ENCODE results near the gene ZNF595.
A peak's percentile ranks its signal among the peaks of the same experiment; 100 is the strongest.
"Not testable (repeated sequence)": the region's sequence is repeated elsewhere in the genome, so short reads cannot be mapped to it uniquely, and the experiment has no call there.

The ZNF595 gene

GRCh38 chr4:114149-114548 is 61.0 kb downstream of the ZNF595 start:
- H3K4me1 Mint-ChIP-seq = peaks cover 6 to 9% of the 10 kb centered on the region in 2 donors
- H3K36me3 Mint-ChIP-seq = peaks cover 25 to 28% of the 10 kb centered on the region in 2 donors
- no peak for DNase-seq
- H3K4me3 Mint-ChIP-seq = no peak overlapping the region
- no peak overlapping the region for H3K27ac Mint-ChIP-seq
- no peak for ATAC-seq (replicated peaks)
- H3K9me3 Mint-ChIP-seq = peaks cover 36 to 44% of the 10 kb centered on the region in 2 donors
- peaks cover 23 to 29% of the 10 kb centered on the region in 2 donors for H3K27me3 Mint-ChIP-seq

- no peak overlapping the region for H3K4me3 Mint-ChIP-seq
- ATAC-seq (replicated peaks) = peak; percentile 71 to 77
- H3K27me3 Mint-ChIP-seq = peaks cover 2 to 13% of the 10 kb centered on the region in 2 donors
- H3K4me1 Mint-ChIP-seq = peaks cover 10 to 17% of the 10 kb centered on the region in 2 donors
- H3K27ac Mint-ChIP-seq = no peak overlapping the region
- peaks cover 24 to 30% of the 10 kb centered on the region in 2 donors for H3K9me3 Mint-ChIP-seq
- no peak for DNase-seq
- H3K36me3 Mint-ChIP-seq = peaks cover 17 to 24% of the 10 kb centered on the region in 2 donors
Measured at GRCh38 chr4:116499-116898, 63.4 kb downstream of the ZNF595 start.

GRCh38 chr4:120616-121015 is 67.5 kb downstream of the ZNF595 start:
- Mint-ChIP-seq H3K27me3 (peaks cover 0 to 6% of the 10 kb centered on the region in 2 donors), H3K27ac (no peak overlapping the region), H3K4me3 (no peak overlapping the region), H3K9me3 (peaks cover 17 to 22% of the 10 kb centered on the region in 2 donors), H3K4me1 (peaks cover 18 to 27% of the 10 kb centered on the region in 2 donors), H3K36me3 (peaks cover 22 to 38% of the 10 kb centered on the region in 2 donors)
- no peak for DNase-seq
- no peak for ATAC-seq (replicated peaks)

- H3K36me3 Mint-ChIP-seq = peaks cover 25 to 39% of the 10 kb centered on the region in 2 donors
- peak overlapping the region; percentile 2 to 27 for H3K4me3 Mint-ChIP-seq
- peak overlapping the region; percentile 47 for H3K27ac Mint-ChIP-seq
- peaks cover 0 to 6% of the 10 kb centered on the region in 2 donors for H3K27me3 Mint-ChIP-seq
- peaks cover 21 to 30% of the 10 kb centered on the region in 2 donors for H3K4me1 Mint-ChIP-seq
- no peak for DNase-seq
- peaks cover 16 to 23% of the 10 kb centered on the region in 2 donors for H3K9me3 Mint-ChIP-seq
- no peak for ATAC-seq (replicated peaks)
Measured at GRCh38 chr4:121408-122084, 68.4 kb downstream of the ZNF595 start.

GRCh38 chr4:123922-124274 is 70.8 kb downstream of the ZNF595 start:
- Mint-ChIP-seq H3K9me3 (peaks cover 3 to 15% of the 10 kb centered on the region in 2 donors), H3K36me3 (peaks cover 30 to 39% of the 10 kb centered on the region in 2 donors), H3K4me3 (peak overlapping the region; percentile 98 to 100), H3K4me1 (peaks cover 17 to 24% of the 10 kb centered on the region in 2 donors), H3K27ac (peak overlapping the region; percentile 98)
- DNase-seq; ATAC-seq (replicated peaks); H3K27me3 Mint-ChIP-seq: not testable (repeated sequence)

- Mint-ChIP-seq H3K4me1 (peaks cover 17 to 24% of the 10 kb centered on the region in 2 donors), H3K36me3 (peaks cover 30 to 40% of the 10 kb centered on the region in 2 donors), H3K27ac (peak within 1 kb of the TSS; percentile 98), H3K27me3 (peaks cover 0 to 6% of the 10 kb centered on the region in 2 donors), H3K4me3 (peak within 1 kb of the TSS; percentile 98 to 100), H3K9me3 (peaks cover 3 to 15% of the 10 kb centered on the region in 2 donors)
- DNase-seq (peak; percentile 96), ATAC-seq (replicated peaks) (peak; percentile 97 to 98)
Measured at GRCh38 chr4:124275-125081, 71.4 kb downstream of the ZNF595 start, which contains the start of gene ZNF718. ZNF718 (plus strand) TSS chr4:124501; CDS start chr4:124671, 170 bp downstream.

- DNase-seq (peak; percentile 33), ATAC-seq (replicated peaks) (peak; percentile 20 to 21)
- Mint-ChIP-seq H3K27ac (peak overlapping the region; percentile 98), H3K4me3 (peak overlapping the region; percentile 98 to 100), H3K4me1 (peaks cover 17 to 24% of the 10 kb centered on the region in 2 donors), H3K36me3 (peaks cover 30 to 47% of the 10 kb centered on the region in 2 donors), H3K27me3 (peaks cover 0 to 6% of the 10 kb centered on the region in 2 donors), H3K9me3 (peaks cover 3 to 17% of the 10 kb centered on the region in 2 donors)
Measured at GRCh38 chr4:125091-125771, 72.1 kb downstream of the ZNF595 start.

- Mint-ChIP-seq H3K36me3 (peaks cover 28 to 46% of the 10 kb centered on the region in 2 donors), H3K27ac (peak overlapping the region; percentile 98), H3K4me1 (peaks cover 17 to 23% of the 10 kb centered on the region in 2 donors), H3K4me3 (peak overlapping the region; percentile 98 to 100), H3K9me3 (peaks cover 3 to 15% of the 10 kb centered on the region in 2 donors), H3K27me3 (peaks cover 0 to 5% of the 10 kb centered on the region in 2 donors)
- DNase-seq (no peak), ATAC-seq (replicated peaks) (no peak)
Measured at GRCh38 chr4:125833-126232, 72.7 kb downstream of the ZNF595 start.

GRCh38 chr4:132483-132882 is 79.4 kb downstream of the ZNF595 start:
- Mint-ChIP-seq H3K4me1 (no peaks in the 10 kb centered on the region), H3K27ac (no peak overlapping the region), H3K27me3 (no peaks in the 10 kb centered on the region), H3K4me3 (no peak overlapping the region), H3K9me3 (peaks cover 4 to 10% of the 10 kb centered on the region in 2 donors), H3K36me3 (peaks cover 36 to 52% of the 10 kb centered on the region in 2 donors)
- DNase-seq (no peak), ATAC-seq (replicated peaks) (no peak)

All from stimulated activated naive B cell treated with anti-CD40 and anti-IgM and Interleukin-4, amounts not matched to agents 10 μg/mL and 1 μg/mL and 100 μg/mL, for 72 hours (primary cell).